H9 (cell line): ENCODE data around the gene RERE. TPM values are rescaled to one million over a fixed set of nuclear protein-coding genes. Genes with fewer than 3 reads are reported as not detected.

Source experiments
- DNase-seq: peaks from one replicate; pipeline ENCODE4 v3.0.0-alpha.2; 2017
- H2AFZ ChIP-seq: one replicate; pipeline ENCODE4 v1.6.1; 2013; ENCODE audit warnings: mild to moderate bottlenecking, low read length, control low read depth, moderate library complexity
- H2AK5ac ChIP-seq: 2 replicates; pipeline ENCODE4 v1.6.1; 2013; ENCODE audit warnings: low read length, control low read depth, mixed read lengths; ENCODE audit not compliant: insufficient read length
- H2BK120ac ChIP-seq: one replicate; pipeline ENCODE4 v1.6.1; 2013; ENCODE audit warnings: low read depth, mild to moderate bottlenecking, low read length, control low read depth, inconsistent platforms; ENCODE audit not compliant: poor library complexity, severe bottlenecking
- H2BK12ac ChIP-seq: 2 replicates; pipeline ENCODE4 v1.6.1; 2013; ENCODE audit warnings: low read length, control low read depth, mixed read lengths, low read depth; ENCODE audit not compliant: insufficient read length
- H2BK15ac ChIP-seq: 2 replicates; pipeline ENCODE4 v1.6.1; 2013; ENCODE audit warnings: low read depth, low read length, control low read depth
- H2BK20ac ChIP-seq: one replicate; pipeline ENCODE4 v1.6.1; 2013; ENCODE audit warnings: low read depth, mild to moderate bottlenecking, low read length, control low read depth, inconsistent platforms; ENCODE audit not compliant: poor library complexity, severe bottlenecking
- H2BK5ac ChIP-seq: 2 replicates; pipeline ENCODE4 v1.6.1; 2013; ENCODE audit warnings: low read length, control low read depth, mixed read lengths; ENCODE audit not compliant: insufficient read length
- H3K14ac ChIP-seq: 2 replicates; pipeline ENCODE4 v1.6.1; 2013; ENCODE audit warnings: low read length, control low read depth; ENCODE audit not compliant: insufficient read depth
- H3K18ac ChIP-seq: 2 replicates; pipeline ENCODE4 v1.6.1; 2013; ENCODE audit warnings: low read depth, mild to moderate bottlenecking, mixed read lengths, low read length, control low read depth; ENCODE audit not compliant: insufficient read length
- H3K23ac ChIP-seq: 2 replicates; pipeline ENCODE4 v1.6.1; 2013; ENCODE audit warnings: low read length, control low read depth, mixed read lengths, low read depth; ENCODE audit not compliant: insufficient read length
- H3K23me2 ChIP-seq: 2 replicates; pipeline ENCODE4 v1.6.1; 2013; ENCODE audit warnings: low read depth, mild to moderate bottlenecking, mixed read lengths, low read length, control low read depth; ENCODE audit not compliant: insufficient read length, poor library complexity, severe bottlenecking
- H3K27ac ChIP-seq: 2 replicates; pipeline ENCODE4 v1.5.1; 2013; ENCODE audit warnings: low read length, control low read depth, mixed read lengths, low read depth; ENCODE audit not compliant: insufficient read length
- H3K27me3 ChIP-seq: 2 replicates; pipeline ENCODE4 v1.6.1; 2013; ENCODE audit warnings: low read length, control low read depth, inconsistent platforms; ENCODE audit not compliant: insufficient read depth
- H3K4ac ChIP-seq: 2 replicates; pipeline ENCODE4 v1.6.1; 2013; ENCODE audit warnings: low read depth, mild to moderate bottlenecking, control low read depth, inconsistent platforms, low read length, moderate library complexity
- H3K4me1 ChIP-seq: 2 replicates; pipeline ENCODE4 v1.6.1; 2013; ENCODE audit warnings: low read length, control low read depth, inconsistent platforms; ENCODE audit not compliant: insufficient read depth
- H3K4me2 ChIP-seq: 2 replicates; pipeline ENCODE4 v1.6.1; 2013; ENCODE audit warnings: low read length, control low read depth, mixed read lengths; ENCODE audit not compliant: insufficient read length, insufficient read depth
- H3K56ac ChIP-seq: 2 replicates; pipeline ENCODE4 v1.6.1; 2013; ENCODE audit warnings: low read depth, mild to moderate bottlenecking, mixed read lengths, low read length, control low read depth; ENCODE audit not compliant: insufficient read length
- H3K79me1 ChIP-seq: 2 replicates; pipeline ENCODE4 v1.6.1; 2013; ENCODE audit warnings: low read depth, mild to moderate bottlenecking, moderate library complexity, low read length, control low read depth, inconsistent platforms; ENCODE audit not compliant: insufficient read depth, poor library complexity, severe bottlenecking
- H3K79me2 ChIP-seq: 2 replicates; pipeline ENCODE4 v1.6.1; 2013; ENCODE audit warnings: low read length, control low read depth, inconsistent platforms; ENCODE audit not compliant: insufficient read depth
- H3K9ac ChIP-seq: 2 replicates; pipeline ENCODE4 v1.6.1; 2013; ENCODE audit warnings: low read length, control low read depth, mixed read lengths; ENCODE audit not compliant: insufficient read length; ENCODE audit errors: extremely low read depth
- H3K9me3 ChIP-seq: one replicate; pipeline ENCODE4 v1.6.1; 2013; ENCODE audit warnings: low read depth, low read length, inconsistent platforms; ENCODE audit not compliant: control insufficient read depth
- H3T11ph ChIP-seq: one replicate; pipeline ENCODE4 v1.6.1; 2013; ENCODE audit warnings: mild to moderate bottlenecking, low read length, control low read depth, inconsistent platforms
- H4K20me1 ChIP-seq: one replicate; pipeline ENCODE4 v1.6.1; 2013; ENCODE audit not compliant: control insufficient read depth, insufficient read length, insufficient read depth
- H4K5ac ChIP-seq: 2 replicates; pipeline ENCODE4 v1.6.1; 2013; ENCODE audit warnings: low read depth, mild to moderate bottlenecking, mixed read lengths, low read length, control low read depth; ENCODE audit not compliant: insufficient read length
- H4K8ac ChIP-seq: replicated peaks from 2 replicates; pipeline ENCODE4 v1.6.1; 2013; ENCODE audit warnings: low read length, control low read depth, mixed read lengths, low read depth; ENCODE audit not compliant: insufficient read length
- H4K91ac ChIP-seq: 2 replicates; pipeline ENCODE4 v1.6.1; 2013; ENCODE audit warnings: low read depth, mild to moderate bottlenecking, moderate library complexity, mixed read lengths, low read length, control low read depth; ENCODE audit not compliant: insufficient read length
- H3K27ac Mint-ChIP-seq, 3 experiments: 2 replicates in 2 of 3; 3 replicates in 1 of 3; pipeline ENCODE4 v1.8.0; 2020 to 2021; ENCODE audit warnings: mixed read lengths in 3 of 3, mild to moderate bottlenecking in 1 of 3, moderate library complexity in 1 of 3
- H3K27me3 Mint-ChIP-seq: 2 replicates; pipeline ENCODE4 v1.8.0; 2021; ENCODE audit warnings: low read depth, mild to moderate bottlenecking, moderate library complexity, mixed read lengths
- H3K36me3 Mint-ChIP-seq, 3 experiments: 2 replicates in 2 of 3; 3 replicates in 1 of 3; pipeline ENCODE4 v1.8.0; 2020 to 2021; ENCODE audit warnings: low read depth in 3 of 3, mixed read lengths in 3 of 3; ENCODE audit not compliant: insufficient read depth in 1 of 3
- H3K4me1 Mint-ChIP-seq, 2 experiments: 2 replicates each; pipeline ENCODE4 v1.8.0; 2020; ENCODE audit warnings: mixed read lengths in 2 of 2
- H3K4me3 Mint-ChIP-seq, 2 experiments: 2 replicates in 1 of 2; 3 replicates in 1 of 2; pipeline ENCODE4 v1.8.0; 2020 to 2021; ENCODE audit warnings: mild to moderate bottlenecking in 2 of 2, mixed read lengths in 2 of 2, moderate library complexity in 1 of 2
- H3K9me3 Mint-ChIP-seq, 2 experiments: 2 replicates in 1 of 2; 3 replicates in 1 of 2; pipeline ENCODE4 v1.8.0; 2020; ENCODE audit warnings: mild to moderate bottlenecking in 2 of 2, mixed read lengths in 2 of 2, moderate library complexity in 1 of 2
- WGBS: extraction: QIAGEN DNeasy Blood & Tissue Kit; methylation state at CpG from one replicate; pipeline ENCODE4 v1.1.7; 2013; ENCODE audit warnings: missing lambda C conversion rate, low lambda C conversion rate, mixed read lengths; ENCODE audit not compliant: insufficient read length; ENCODE audit errors: extremely low coverage; 5-methylcytosine and 5-hydroxymethylcytosine counted together
- total RNA-seq: library from RNA; stranded (reverse); gene quantifications from 2 replicates; pipeline ENCODE4 v1.2.1, GENCODE V29; 2021
- TF ChIP-seq, protein P1 (sequence below): fragments of 200-600 bp; sonication (generic); conservative IDR thresholded peaks from 3 replicates; pipeline ENCODE4 v1.8.0; 2021; ENCODE audit warnings: antibody characterized with exemption, mild to moderate bottlenecking

RERE gene
- total RNA-seq, 1 experiment from 2014 or later = 103 TPM

DNA sequence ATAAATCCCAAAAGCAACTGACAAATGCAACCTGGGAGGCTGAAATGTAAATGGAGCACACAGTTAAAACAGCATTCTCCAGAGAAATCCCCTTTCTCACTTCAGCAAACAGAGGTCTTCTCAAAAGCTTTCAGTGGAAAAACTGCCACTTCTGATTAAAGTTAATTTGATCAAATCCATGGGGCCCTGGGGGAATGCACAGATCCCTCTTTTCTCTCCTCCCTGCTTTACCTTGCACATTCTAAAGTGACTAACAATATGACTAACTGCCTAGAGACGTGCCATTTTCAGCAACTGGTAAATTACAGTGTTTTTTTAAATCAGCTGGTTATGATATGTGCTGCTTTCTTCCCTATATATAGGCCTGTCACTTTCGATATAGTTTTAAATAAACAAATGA is 142.5 kb downstream of the RERE start:
- Histone ChIP-seq H3K18ac (no peak overlapping the region), H3K27ac (no peak overlapping the region), H4K20me1 (no peaks in the 10 kb centered on the region)

More for the DNA sequence above, 142.5 kb downstream of the RERE start:
- no peak overlapping the region for H3K56ac ChIP-seq
- no peaks in the 10 kb centered on the region for H3K9me3 Mint-ChIP-seq
- H3K23me2 ChIP-seq = no peaks in the 10 kb centered on the region
- H4K91ac ChIP-seq = no peak overlapping the region
- no peak overlapping the region for H3K4me3 Mint-ChIP-seq
- no peak overlapping the region for H2BK5ac ChIP-seq
- H3K4me2 ChIP-seq = no peak overlapping the region
- H3K4ac ChIP-seq = no peak overlapping the region
- no peaks in the 10 kb centered on the region; a peak in 1 of 7 replicates for H3K36me3 Mint-ChIP-seq
- H2BK20ac ChIP-seq = no peak overlapping the region
- no peak overlapping the region for H4K8ac ChIP-seq
- H3K9me3 ChIP-seq = no peaks in the 10 kb centered on the region
- H3K27me3 Mint-ChIP-seq = no peaks in the 10 kb centered on the region
- peaks cover 45 to 52% of the 10 kb centered on the region in 2 experiments for H3K4me1 Mint-ChIP-seq
- H3K14ac ChIP-seq = no peak overlapping the region
- H3K27ac Mint-ChIP-seq = peak overlapping the region in 2 of 3 experiments; percentile 12 to 74; a peak in 4 of 7 replicates
- H3K79me2 ChIP-seq = peaks cover 57% of the 10 kb centered on the region
- H2AFZ ChIP-seq = no peak overlapping the region
- H2AK5ac ChIP-seq = no peak overlapping the region
- TF ChIP-seq, protein P1, sequence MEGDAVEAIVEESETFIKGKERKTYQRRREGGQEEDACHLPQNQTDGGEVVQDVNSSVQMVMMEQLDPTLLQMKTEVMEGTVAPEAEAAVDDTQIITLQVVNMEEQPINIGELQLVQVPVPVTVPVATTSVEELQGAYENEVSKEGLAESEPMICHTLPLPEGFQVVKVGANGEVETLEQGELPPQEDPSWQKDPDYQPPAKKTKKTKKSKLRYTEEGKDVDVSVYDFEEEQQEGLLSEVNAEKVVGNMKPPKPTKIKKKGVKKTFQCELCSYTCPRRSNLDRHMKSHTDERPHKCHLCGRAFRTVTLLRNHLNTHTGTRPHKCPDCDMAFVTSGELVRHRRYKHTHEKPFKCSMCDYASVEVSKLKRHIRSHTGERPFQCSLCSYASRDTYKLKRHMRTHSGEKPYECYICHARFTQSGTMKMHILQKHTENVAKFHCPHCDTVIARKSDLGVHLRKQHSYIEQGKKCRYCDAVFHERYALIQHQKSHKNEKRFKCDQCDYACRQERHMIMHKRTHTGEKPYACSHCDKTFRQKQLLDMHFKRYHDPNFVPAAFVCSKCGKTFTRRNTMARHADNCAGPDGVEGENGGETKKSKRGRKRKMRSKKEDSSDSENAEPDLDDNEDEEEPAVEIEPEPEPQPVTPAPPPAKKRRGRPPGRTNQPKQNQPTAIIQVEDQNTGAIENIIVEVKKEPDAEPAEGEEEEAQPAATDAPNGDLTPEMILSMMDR = no peak
- WGBS = no CpG with 5 or more reads among the region's 2 CpGs
- H3K4me1 ChIP-seq = peaks cover 6% of the 10 kb centered on the region; the same call in 1 of the 2 replicates
- H3K27me3 ChIP-seq = no peaks in the 10 kb centered on the region
- no peak overlapping the region for H2BK15ac ChIP-seq
- H3K23ac ChIP-seq = no peak overlapping the region
- H2BK12ac ChIP-seq = no peak overlapping the region
- DNase-seq = no peak
- H3K9ac ChIP-seq = no peak overlapping the region
- H2BK120ac ChIP-seq = no peak overlapping the region
- no peak overlapping the region for H4K5ac ChIP-seq
- no peak overlapping the region for H3T11ph ChIP-seq
- peaks cover 11% of the 10 kb centered on the region for H3K79me1 ChIP-seq
